ENCODE measurements around the gene DEFB116.
"Not testable (repeated sequence)": the region's sequence is repeated elsewhere in the genome, so short reads cannot be mapped to it uniquely, and the experiment has no call there.

DEFB116 gene, protein sequence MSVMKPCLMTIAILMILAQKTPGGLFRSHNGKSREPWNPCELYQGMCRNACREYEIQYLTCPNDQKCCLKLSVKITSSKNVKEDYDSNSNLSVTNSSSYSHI

DNA sequence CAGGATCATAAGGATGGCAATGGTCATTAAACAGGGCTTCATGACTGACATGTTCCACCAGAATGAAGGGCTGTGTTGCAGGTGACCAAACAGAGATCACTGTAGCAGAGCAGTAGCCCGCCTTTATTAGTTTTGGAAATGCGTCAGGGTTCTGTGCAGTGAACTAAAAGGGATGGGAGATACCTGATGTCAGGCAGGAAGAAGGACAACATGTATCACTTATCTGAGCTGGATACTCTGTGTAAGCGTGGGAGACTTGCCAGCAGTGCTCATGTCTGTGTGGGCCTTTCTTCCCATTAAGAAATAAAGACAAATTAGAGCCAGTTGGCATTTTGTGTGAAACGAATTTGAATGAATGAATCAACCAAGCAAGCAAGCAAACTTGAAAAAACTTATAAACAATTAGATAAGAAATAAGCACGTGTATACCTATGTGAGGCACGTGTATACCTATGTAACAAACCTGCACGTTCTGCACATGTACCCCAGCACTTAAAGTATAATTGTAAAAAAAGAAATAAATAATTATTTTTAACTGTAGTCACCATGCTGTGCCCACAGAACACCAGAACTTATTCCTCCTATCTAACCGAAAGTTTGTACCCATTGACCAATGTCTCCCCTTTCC, at the start of gene DEFB116:
Gene DEFB116 (minus strand): TSS at position 51 of the 628 bp plus-strand sequence. CDS start 0 bp downstream, at position 51.
- no peak for DNase-seq (ENCODE audit: low read depth)

DNA sequence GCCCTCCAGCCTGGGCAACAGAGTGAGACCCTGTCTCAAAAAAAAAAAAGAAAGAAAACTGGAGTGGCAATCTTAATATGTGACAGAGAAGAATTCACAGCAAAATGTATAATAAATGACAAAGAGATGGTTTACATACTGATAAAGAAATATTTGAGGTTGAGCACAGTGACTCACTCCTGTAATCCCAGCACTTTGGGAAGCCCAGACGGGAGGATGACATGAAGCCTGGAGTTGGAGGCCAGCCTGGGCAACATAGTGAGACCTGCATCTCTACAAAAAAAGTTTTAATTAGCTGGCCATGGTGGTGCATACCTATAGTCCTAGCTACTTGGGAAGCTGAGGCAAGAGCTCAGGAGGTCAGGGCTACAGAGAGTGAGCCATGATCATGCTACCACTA, 47.6 kb upstream of the DEFB116 start:
- DNase-seq (ENCODE audit: low read depth), result no peak

DNA sequence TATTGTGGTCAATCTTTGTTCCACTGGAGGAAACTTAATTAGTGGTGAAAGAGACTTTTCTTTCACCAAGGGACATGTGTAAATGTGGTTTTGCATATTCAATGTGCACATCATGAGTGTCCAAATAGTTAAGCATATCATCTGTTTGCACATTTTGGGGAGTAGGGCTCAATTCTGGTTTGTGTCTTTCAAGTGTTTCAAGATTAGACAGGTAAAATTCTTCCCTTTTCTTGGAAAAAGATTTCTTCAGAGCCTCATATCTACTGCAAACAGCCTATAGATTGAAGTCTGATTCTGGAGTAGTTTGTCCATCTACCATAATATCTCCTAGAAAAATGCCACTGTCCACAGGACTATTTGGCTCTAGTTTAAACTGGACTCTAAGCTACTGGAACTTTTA, 33.1 kb upstream of the DEFB116 start:
- DNase-seq (ENCODE audit: low read depth), result no peak

DNA sequence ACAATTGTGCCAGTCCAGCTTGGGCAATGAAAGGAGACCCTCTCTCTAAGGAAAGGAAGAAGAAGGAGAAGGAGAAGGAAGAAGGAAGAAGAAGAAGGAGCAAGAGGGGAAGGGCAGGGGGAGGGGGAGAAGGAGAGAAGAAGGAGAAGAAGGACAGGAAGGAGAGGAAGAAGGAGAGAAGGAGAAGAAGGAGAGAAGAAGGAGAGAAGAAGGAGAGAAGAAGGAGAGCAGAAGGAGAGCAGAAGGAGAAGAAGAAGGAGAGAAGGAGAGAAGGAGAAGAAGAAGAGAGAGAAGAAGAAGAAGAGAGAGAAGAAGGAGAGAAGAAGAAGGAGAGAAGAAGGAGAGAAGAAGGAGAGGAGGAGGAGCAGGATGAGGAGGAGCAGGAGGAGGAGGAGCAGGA, 22.5 kb upstream of the DEFB116 start:
- DNase-seq (ENCODE audit: low read depth), result no peak

DNA sequence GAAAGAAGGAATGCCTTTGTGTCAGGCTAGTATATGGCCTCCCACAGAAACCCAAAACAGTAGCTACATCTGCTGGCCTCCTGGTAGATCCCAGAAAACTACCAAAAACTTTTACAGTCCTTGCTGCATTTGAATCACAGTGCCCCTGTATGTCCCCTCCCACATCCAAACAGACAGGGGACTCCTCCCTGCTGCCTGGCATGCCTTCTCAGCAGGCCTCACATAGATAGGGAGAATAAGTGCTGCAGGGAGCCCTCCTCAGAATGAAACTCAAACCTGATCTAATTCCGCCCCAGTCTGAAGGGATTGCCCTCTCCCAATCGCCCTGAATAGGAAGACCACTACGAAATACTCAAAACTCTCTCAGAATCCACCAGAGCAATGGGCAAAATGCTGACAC, 14.1 kb upstream of the DEFB116 start:
- no peak for DNase-seq (ENCODE audit: low read depth)

DNA sequence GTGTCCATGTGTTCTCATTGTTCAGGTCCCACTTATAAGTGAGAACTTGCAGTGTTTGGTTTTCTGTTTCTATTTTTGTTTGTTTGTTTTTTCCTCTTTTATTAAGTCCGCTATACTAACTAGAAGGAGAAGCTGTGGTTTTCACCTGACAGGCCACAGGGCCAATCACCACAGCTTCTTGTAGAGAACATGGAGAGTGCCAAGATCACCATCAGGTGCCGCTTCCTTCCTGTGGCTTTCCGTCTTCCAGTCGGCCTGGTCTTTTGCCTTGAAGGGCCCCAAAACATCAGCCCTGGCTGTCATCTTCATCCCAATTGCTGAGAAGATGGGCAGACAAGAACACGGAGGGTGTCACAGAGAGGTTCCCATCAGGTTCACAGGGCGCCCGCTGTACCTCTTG, 23.4 kb downstream of the DEFB116 start:
- DNase-seq (ENCODE audit: low read depth), result not testable (repeated sequence)

DNA sequence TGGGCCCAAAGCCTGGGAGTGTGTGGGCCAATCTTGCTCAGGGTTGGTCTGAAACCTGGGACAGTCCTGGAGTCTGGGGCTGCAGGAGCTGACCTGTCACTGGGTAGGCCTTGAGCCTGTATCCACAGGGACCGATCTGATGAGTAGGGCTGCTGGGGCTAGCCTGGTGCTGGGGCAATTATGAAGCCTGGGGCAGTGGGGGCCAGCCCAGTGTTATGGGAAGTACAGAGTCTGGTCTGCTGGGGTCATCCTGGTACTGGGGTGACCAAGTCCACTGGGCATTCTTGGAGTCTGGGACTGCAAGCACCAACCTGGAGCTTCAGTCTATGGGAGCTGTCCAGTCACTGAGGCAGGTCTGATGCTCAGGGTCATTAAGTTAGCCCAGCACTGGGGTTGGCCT, 30.2 kb downstream of the DEFB116 start:
- DNase-seq (ENCODE audit: low read depth), result no peak

DNA sequence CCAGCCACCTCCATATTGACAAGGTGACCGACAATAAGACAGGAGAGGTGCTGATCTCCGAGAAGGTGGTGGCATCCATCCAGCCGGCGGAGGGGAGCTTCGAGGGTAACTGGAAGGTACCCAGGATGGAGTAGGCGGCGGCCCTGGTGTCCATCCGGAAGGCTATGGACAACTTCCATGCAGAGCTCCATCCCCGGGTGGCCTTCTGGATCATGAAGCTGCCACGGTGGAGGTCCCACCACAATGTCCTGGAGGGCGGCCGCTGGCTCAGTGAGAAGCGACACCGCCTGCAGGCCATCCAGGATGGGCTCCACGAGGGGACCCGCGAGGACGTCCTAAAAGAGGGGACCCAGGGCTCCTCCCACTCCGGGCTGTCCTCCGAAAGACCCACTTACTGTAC, 33.9 kb downstream of the DEFB116 start:
- DNase-seq (ENCODE audit: low read depth), result no peak

DNA sequence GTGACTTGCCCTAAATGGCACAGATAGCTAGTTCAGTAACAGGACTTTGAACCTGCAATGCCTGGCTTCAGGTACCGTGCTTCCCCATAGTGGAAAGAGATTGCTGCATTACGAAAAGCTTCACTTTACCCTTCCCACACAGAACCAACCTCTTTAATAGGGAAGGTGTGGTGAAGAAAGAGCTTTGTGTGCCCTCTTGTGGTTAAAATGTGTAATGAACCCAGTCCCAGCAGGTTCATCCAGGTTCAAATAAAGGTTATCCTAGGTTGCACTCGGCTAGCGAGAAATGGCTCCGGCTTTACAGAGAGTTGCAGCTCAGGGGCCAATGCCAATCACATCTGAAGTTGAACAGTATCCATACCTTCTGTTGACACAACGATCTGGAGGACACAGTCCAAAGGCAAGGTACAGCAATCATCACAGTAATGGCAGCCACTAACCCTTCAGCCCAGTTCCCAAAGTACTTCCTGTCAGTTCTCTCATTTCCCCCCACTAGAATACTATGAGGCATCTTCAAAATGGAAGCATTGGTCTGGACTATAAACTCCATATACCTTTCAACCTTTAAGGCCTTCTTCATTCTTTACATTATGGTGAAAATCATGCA, 48.0 kb downstream of the DEFB116 start:
- no peak for DNase-seq (ENCODE audit: low read depth)

DNA sequence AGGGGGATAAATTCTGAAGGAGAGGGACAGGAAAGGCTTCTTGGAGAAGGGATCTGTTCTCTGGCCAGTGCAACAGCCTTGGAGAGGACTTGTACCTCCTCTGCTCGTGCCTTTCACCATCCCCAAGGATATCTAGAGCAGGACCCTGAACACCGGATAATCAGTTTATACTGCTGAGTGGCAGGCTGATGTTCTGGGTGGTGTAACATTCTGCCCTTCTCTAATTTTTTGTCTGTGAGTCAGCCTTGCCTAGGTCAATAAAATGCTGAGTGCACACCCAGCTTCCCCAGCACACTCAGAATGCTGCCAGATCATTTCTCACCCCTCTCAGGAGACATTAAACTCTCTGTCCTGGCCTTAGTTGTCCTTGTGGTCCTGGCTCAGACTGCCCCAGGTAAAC, 51.0 kb downstream of the DEFB116 start, which contains the start of gene DEFB115:
Gene DEFB115 (plus strand): TSS at position 301 of the 400 bp plus-strand sequence. CDS start 0 bp downstream, at position 301.
- no peak for DNase-seq (ENCODE audit: low read depth)

DNA sequence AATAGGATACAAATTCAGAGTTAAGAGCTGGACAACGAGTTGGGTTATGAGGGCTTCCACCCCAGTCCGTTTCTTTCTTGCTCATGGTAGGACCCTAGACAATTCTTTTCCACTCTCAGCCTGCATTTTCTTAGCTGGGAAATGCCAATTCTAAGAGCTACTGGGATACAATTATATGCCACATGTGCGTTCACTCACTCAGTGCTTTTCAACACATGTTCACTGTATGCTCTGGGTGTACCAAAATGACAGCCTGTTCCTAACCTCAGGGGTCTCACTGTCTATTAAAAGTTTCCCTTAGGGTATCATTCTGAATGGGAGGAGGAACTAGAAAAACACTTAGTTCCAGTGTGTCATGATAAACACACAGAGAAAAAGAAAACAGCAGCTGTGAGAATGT, 51.4 kb downstream of the DEFB116 start:
- no peak for DNase-seq (ENCODE audit: low read depth)

All from EH (cell line).